Upper lobe of right lung (tissue), 1 donor: ENCODE measurements around the gene BMP5. TPM values are rescaled to one million over a fixed set of nuclear protein-coding genes. Genes with fewer than 3 reads are reported as not detected.
A peak's percentile ranks its signal among the peaks of the same experiment; 100 is the strongest.

ENCODE experiments used
- ATAC-seq: fragments of 200-7000 bp; cut with Tn5 transposase; one replicate; pipeline ENCODE4 v1.9.1; 2020; ENCODE audit warnings: mild to moderate bottlenecking, moderate library complexity
- DNase-seq: peaks from one replicate; pipeline ENCODE4 v3.0.0-alpha.2; 2020
- H3K27ac ChIP-seq: fragments of 200-600 bp; one replicate; pipeline ENCODE4 v1.8.0; 2022
- H3K27me3 ChIP-seq: fragments of 200-600 bp; one replicate; pipeline ENCODE4 v1.8.0; 2022; ENCODE audit warnings: mild to moderate bottlenecking
- H3K36me3 ChIP-seq: fragments of 200-600 bp; one replicate; pipeline ENCODE4 v1.8.0; 2022
- H3K4me1 ChIP-seq: fragments of 200-600 bp; one replicate; pipeline ENCODE4 v1.8.0; 2022
- H3K4me3 ChIP-seq: fragments of 200-600 bp; one replicate; pipeline ENCODE4 v1.8.0; 2022; ENCODE audit warnings: mild to moderate bottlenecking
- H3K9me3 ChIP-seq: fragments of 200-600 bp; one replicate; pipeline ENCODE4 v1.8.0; 2022
- intact Hi-C: fragments of 100-400 bp; cut with DNase I; formaldehyde crosslinking; loops from one replicate; pipeline ENCODE4 v1.11.0; 2022
- total RNA-seq: library from RNA; stranded (reverse); fragmentation: NEBNext Ultra II Directional; extraction: Animal tissue kit (Norgen Biotek cat#: 25700); gene quantifications from one replicate; pipeline ENCODE4 v1.2.1, GENCODE V29; 2021
- TF ChIP-seq, protein P1 (sequence below): fragments of 200-600 bp; IDR thresholded peaks from one replicate; pipeline ENCODE4 v1.8.0; 2022; ENCODE audit warnings: antibody characterized with exemption
- donor health status: DM: no; HTN: yes; CAD: no; lungs with severe emphysema.

The BMP5 gene
- total RNA-seq, 1 donor from 2014 or later, result 14.4 TPM

GRCh38 chr6:55713436-55713835 is 162.0 kb downstream of the BMP5 start:
- ATAC-seq, result peak; percentile 41

GRCh38 chr6:55708711-55709110 is 166.7 kb downstream of the BMP5 start:
- Histone ChIP-seq H3K27me3 (no peaks in the 10 kb centered on the region), H3K4me1 (no peaks in the 10 kb centered on the region), H3K4me3 (no peak overlapping the region), H3K36me3 (no peaks in the 10 kb centered on the region), H3K9me3 (no peaks in the 10 kb centered on the region), H3K27ac (no peak overlapping the region)
- DNase-seq (no peak), ATAC-seq (no peak)
- intact Hi-C loops, result no loop called here
- TF ChIP-seq, protein P1, sequence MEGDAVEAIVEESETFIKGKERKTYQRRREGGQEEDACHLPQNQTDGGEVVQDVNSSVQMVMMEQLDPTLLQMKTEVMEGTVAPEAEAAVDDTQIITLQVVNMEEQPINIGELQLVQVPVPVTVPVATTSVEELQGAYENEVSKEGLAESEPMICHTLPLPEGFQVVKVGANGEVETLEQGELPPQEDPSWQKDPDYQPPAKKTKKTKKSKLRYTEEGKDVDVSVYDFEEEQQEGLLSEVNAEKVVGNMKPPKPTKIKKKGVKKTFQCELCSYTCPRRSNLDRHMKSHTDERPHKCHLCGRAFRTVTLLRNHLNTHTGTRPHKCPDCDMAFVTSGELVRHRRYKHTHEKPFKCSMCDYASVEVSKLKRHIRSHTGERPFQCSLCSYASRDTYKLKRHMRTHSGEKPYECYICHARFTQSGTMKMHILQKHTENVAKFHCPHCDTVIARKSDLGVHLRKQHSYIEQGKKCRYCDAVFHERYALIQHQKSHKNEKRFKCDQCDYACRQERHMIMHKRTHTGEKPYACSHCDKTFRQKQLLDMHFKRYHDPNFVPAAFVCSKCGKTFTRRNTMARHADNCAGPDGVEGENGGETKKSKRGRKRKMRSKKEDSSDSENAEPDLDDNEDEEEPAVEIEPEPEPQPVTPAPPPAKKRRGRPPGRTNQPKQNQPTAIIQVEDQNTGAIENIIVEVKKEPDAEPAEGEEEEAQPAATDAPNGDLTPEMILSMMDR, result no peak

More at GRCh38 chr6:55713436-55713835, 162.0 kb downstream of the BMP5 start:
- no peak for DNase-seq
- no peak overlapping the region for H3K27ac ChIP-seq
- no peaks in the 10 kb centered on the region for H3K27me3 ChIP-seq
- H3K9me3 ChIP-seq, result no peaks in the 10 kb centered on the region
- H3K4me3 ChIP-seq, result no peak overlapping the region
- TF ChIP-seq, protein P1, result no peak
- intact Hi-C loops, result no loop called here
- H3K36me3 ChIP-seq, result no peaks in the 10 kb centered on the region
- H3K4me1 ChIP-seq, result no peaks in the 10 kb centered on the region

DNA sequence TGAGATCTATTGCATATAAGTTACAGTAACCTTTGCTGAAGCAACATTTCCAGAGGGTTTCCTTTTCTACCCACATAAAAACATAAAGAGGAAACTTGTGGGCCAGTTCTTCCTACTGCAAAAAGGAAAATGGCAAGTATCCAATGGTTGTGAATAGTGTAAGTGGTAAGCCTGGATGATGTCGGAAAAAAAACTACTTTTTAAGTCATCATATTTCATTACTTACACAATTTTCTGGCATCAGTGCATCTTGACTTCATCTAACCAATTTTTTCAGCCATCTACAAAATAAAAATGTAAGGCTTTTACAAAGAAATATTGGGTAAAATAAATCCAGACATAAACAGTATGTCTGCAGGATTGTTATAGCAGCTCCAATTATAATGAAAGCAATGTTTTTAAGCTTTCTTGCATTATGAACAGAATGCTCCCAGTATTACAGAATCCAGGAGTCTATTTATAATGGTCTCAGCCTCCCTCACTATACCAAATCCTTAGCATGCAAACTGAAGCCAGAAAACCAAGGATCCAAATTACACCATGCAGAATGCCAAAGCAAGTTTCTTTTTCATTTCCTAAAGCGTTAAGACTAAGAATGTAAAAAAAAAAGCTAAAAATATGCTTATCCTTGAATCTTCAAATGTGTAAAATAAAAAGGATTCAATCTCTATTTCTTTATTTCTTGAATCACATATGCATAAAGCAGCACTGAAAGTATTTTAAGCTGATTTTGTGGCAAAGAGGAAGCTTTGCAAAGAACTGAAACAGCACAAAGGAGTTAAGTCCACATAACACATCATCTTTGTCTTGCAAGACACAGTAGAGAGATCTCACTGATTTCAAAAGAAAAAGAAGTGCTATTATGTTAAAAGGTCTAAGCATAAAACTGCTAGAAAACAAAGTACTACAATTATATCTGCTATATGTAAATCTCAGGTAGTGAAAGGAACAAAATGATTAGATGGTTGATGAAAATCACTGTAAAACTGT is 169.6 kb downstream of the BMP5 start:
- intact Hi-C loops, result no loop called here
- no peaks in the 10 kb centered on the region for H3K36me3 ChIP-seq
- H3K27me3 ChIP-seq, result no peaks in the 10 kb centered on the region
- H3K27ac ChIP-seq, result no peak overlapping the region
- no peak overlapping the region for H3K4me3 ChIP-seq
- no peaks in the 10 kb centered on the region for H3K9me3 ChIP-seq
- DNase-seq, result no peak
- H3K4me1 ChIP-seq, result no peaks in the 10 kb centered on the region
- TF ChIP-seq, protein P1, result no peak
- no peak for ATAC-seq

DNA sequence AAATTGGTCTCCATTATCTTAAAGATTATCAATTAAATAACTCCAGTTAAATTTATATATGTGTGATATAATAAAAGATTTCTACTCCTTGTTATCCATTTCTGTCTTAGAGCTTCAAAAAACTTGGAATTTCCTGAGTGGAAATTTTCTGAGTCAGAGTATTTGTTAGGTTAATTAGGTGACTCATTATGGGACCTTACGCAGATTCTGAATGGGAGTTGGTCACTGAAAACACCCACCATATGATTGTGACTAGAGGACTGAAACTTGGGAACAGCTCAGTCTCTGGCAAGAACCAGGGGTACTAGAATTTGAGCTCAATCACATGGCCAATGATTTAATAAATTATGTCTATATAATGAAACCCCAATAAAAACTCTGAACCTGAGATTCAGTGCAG is 171.0 kb downstream of the BMP5 start:
- intact Hi-C loops, result no loop called here
- DNase-seq, result no peak
- Histone ChIP-seq H3K4me3 (no peak overlapping the region), H3K9me3 (no peaks in the 10 kb centered on the region), H3K27me3 (no peaks in the 10 kb centered on the region), H3K36me3 (no peaks in the 10 kb centered on the region), H3K27ac (no peak overlapping the region), H3K4me1 (no peaks in the 10 kb centered on the region)
- ATAC-seq, result no peak
- TF ChIP-seq, protein P1, result no peak
